Activated CD4-positive, alpha-beta T cell treated with anti-CD3 and anti-CD28 coated beads for 36 hours (primary cell): ENCODE results near the gene FASTK. TPM values are rescaled to one million over a fixed set of nuclear protein-coding genes. Genes with fewer than 3 reads are reported as not detected.

Source experiments
- ATAC-seq: fragments of 200-7000 bp; cut with Tn5 transposase; one replicate; pipeline ENCODE4 v1.10.0; 2021; ENCODE audit warnings: mild to moderate bottlenecking, moderate library complexity
- CTCF ChIA-PET: fragments of 350-600 bp; sonication (Branson Sonifier 250); formaldehyde crosslinking; loops from one replicate; lab custom pipeline; 2021; ENCODE audit warnings: antibody characterized with exemption; lab: Charles Lee
- POLR2A ChIA-PET: fragments of 350-600 bp; sonication (Branson Sonifier 250); formaldehyde crosslinking; loops from one replicate; lab custom pipeline; 2021; ENCODE audit warnings: antibody characterized with exemption, inconsistent platforms; lab: Charles Lee
- DNase-seq: peaks from one replicate; pipeline ENCODE4 v3.0.0-alpha.2; 2020
- H3K27ac Mint-ChIP-seq: one replicate; pipeline ENCODE4 v1.8.0; 2021; ENCODE audit warnings: mixed read lengths
- H3K27me3 Mint-ChIP-seq: one replicate; pipeline ENCODE4 v1.8.0; 2021; ENCODE audit warnings: mixed read lengths
- H3K36me3 Mint-ChIP-seq: one replicate; pipeline ENCODE4 v1.8.0; 2021; ENCODE audit warnings: low read depth, mixed read lengths
- H3K4me1 Mint-ChIP-seq: one replicate; pipeline ENCODE4 v1.8.0; 2021; ENCODE audit warnings: mixed read lengths
- H3K4me3 Mint-ChIP-seq: one replicate; pipeline ENCODE4 v1.8.0; 2021; ENCODE audit warnings: mild to moderate bottlenecking, moderate library complexity, mixed read lengths
- H3K9me3 Mint-ChIP-seq: one replicate; pipeline ENCODE4 v1.8.0; 2021; ENCODE audit warnings: low read depth, mixed read lengths
- intact Hi-C, 2 experiments: fragments of 100-400 bp; cut with DNase I in 1 of 2; cut with micrococcal nuclease in 1 of 2; formaldehyde crosslinking; loops; one replicate each; pipeline versions ENCODE4 v1.14.2 to v1.15.1; 2022 to 2024; cut with DNase I, micrococcal nuclease
- total RNA-seq, 2 experiments: library from RNA; stranded (reverse); gene quantifications; one replicate each; pipeline ENCODE4 v1.2.3, GENCODE V29; 2021

Gene FASTK
- total RNA-seq, 2 experiments from 2014 or later = 56.6 to 56.7 TPM

DNA sequence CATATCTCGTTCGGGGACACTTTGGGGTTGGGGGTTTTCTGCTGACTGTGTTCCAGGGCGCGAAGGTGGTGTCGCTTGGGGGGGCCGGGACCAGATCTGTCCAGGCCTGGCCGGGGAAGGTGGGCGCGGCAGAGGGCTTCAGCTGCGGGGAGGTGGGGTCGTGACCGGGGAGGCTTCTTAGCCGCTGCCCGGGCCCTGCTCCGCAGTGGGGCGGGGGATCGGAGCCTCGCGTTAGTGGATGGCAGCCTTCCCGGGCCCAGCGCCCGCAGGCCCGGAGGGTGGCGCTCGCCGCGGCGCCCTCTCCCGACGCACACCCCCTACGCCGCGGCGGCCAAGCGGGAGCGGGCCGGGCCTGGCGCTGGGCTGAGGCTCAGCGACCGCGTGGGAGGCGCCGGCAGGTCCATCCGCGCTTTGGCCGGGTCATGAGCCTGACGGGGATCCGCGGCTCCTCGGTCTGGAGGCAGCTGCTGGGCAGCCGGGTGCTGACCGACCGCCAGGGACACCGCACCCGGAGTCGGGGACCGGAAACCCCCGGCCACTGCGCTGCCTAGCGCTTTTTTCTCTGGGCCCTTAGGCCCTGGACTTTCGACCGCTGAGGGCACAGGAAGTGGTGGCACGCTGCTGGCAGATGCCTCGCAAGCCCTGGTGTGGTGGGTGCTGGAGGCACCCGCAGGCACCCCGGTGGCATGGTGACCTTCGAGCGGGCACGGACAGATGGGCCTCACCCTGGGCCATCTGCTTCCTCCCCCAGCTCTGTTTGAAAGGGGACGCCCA, 6.8 kb upstream of the FASTK start:
- H3K27me3 Mint-ChIP-seq = peaks cover 7% of the 10 kb centered on the region
- no peaks in the 10 kb centered on the region for H3K9me3 Mint-ChIP-seq
- intact Hi-C loops = loop anchor here in 1 of 2 experiments (1.0 to 10.0 kb wide), 5 partner anchors 24 to 1373 kb away; partner anchors contain the start of genes ABCB8 and GIMAP7
- peak; percentile 37 for ATAC-seq
- ChIA-PET CTCF (interaction anchor here (0.5 to 1.5 kb wide), 5 partner anchors 9 to 157 kb away, joined by 3 to 6 read pairs (median 4); partner anchors contain the start of gene ABCB8), POLR2A (no interaction called here)
- H3K27ac Mint-ChIP-seq = peak overlapping the region; percentile 84
- peaks cover 4% of the 10 kb centered on the region for H3K36me3 Mint-ChIP-seq
- H3K4me3 Mint-ChIP-seq = peak overlapping the region; percentile 81
- peak; percentile 63 for DNase-seq
- peaks cover 33% of the 10 kb centered on the region for H3K4me1 Mint-ChIP-seq

GRCh38 chr7:151086802-151087244, 6.2 kb upstream of the FASTK start:
- ChIA-PET POLR2A (no interaction called here), CTCF (interaction anchor here (0.5 kb wide), 1 partner anchor 67 kb away, joined by 3 read pairs; no protein-coding TSS in a partner anchor)
- no peaks in the 10 kb centered on the region for H3K9me3 Mint-ChIP-seq
- peaks cover 4% of the 10 kb centered on the region for H3K36me3 Mint-ChIP-seq
- ATAC-seq (no peak), DNase-seq (peak; percentile 65)
- intact Hi-C loops = loop anchor here in 1 of 2 experiments (1.0 to 10.0 kb wide), 5 partner anchors 24 to 1372 kb away; partner anchors contain the start of genes ABCB8 and GIMAP7
- peaks cover 7% of the 10 kb centered on the region for H3K27me3 Mint-ChIP-seq
- peak overlapping the region; percentile 81 for H3K4me3 Mint-ChIP-seq
- H3K4me1 Mint-ChIP-seq = peaks cover 38% of the 10 kb centered on the region
- peak overlapping the region; percentile 84 for H3K27ac Mint-ChIP-seq

DNA sequence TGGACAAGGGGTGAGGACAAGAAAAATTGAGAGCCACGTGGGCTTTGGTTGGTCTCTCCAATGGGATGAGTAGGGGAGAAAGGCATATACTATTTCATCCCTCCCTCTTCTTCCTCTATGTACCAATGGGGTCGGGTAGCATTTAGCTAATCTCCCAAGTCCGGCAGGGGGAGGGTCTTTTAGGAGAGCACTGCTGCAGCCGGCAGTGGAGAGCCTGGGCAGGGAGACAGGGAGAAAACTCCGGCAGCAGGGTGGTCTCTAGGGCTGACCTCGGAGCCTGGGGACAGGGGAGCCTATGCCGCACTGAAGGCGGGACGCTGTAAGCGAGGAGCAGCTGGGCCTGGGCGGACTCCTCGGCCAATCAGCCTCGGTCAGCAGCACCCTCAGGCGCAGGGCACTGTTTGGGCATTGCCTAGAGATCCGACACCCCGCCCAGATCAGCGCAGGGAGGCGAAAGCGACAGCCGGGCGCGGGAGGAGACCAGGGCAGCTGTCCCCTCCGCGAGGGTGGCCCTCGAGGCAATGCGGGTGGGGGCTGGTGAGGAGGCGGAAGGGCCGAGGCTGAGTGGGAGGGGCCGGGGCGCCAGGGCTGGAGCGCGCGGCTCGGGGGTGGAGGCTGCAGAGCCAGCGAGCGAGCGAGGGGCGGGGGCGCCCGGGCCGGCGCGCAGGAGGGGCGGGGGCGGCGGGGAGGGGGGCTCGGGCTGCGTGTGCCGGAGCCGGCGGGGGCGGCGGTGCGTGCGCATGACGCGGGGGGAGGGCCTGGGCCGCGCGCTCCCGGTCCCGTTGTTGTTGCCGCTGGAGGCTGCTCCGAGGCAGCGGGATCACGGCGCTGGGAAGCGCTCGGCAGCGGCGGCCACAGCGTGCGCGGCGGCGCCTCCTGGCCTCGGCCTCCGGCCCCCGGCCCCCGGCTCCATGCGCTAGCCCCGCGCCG, 5.3 kb upstream of the FASTK start, which contains the start of gene AGAP3:
AGAP3 (plus strand) TSS at position 785 of the 930 bp plus-strand sequence. CDS start 267 bp downstream, outside the sequence.
- ChIA-PET POLR2A (interaction anchor here (1.0 kb wide), 1 partner anchor 94 kb away, joined by 3 read pairs; no protein-coding TSS in a partner anchor), CTCF (interaction anchor here (0.6 to 1.9 kb wide), 10 partner anchors 8 to 1612 kb away, joined by 3 to 5 read pairs (median 4); partner anchors contain the start of gene SLC4A2)
- Mint-ChIP-seq H3K4me1 (peaks cover 43% of the 10 kb centered on the region), H3K27me3 (peaks cover 7% of the 10 kb centered on the region), H3K9me3 (no peaks in the 10 kb centered on the region), H3K36me3 (peaks cover 4% of the 10 kb centered on the region), H3K4me3 (peak within 1 kb of the TSS; percentile 81), H3K27ac (peak within 1 kb of the TSS; percentile 84)
- ATAC-seq (peak; percentile 8), DNase-seq (peak; percentile 73)
- intact Hi-C loops = loop anchor here in 1 of 2 experiments (2.0 to 10.0 kb wide), 3 partner anchors 67 to 1371 kb away; partner anchors contain the start of gene GIMAP7

DNA sequence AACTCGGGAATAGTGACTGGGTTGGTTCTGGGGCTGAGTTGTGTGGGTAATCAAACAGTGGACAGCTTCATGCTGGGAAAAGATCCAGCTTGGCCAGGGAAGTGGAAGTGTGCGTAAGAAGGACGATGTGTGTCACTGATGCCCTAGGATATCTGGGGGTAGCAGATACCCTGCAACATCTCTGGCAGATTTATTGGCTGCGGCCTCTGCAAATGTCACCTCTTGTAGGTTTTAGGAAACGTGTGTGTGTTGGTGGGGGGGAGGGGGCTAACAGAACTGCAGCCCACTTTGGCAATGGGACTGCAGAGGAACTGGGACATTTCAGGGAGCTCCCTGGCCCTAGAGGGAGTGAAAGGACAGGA, 4.7 kb upstream of the FASTK start:
- ATAC-seq = no peak
- no peaks in the 10 kb centered on the region for H3K9me3 Mint-ChIP-seq
- H3K4me3 Mint-ChIP-seq = peak overlapping the region; percentile 77
- ChIA-PET POLR2A (interaction anchor here (1.0 kb wide), 1 partner anchor 93 kb away, joined by 3 read pairs; no protein-coding TSS in a partner anchor), CTCF (interaction anchor here (0.6 to 1.9 kb wide), 11 partner anchors 9 to 1611 kb away, joined by 3 to 5 read pairs (median 4); partner anchors contain the start of gene SLC4A2)
- H3K27me3 Mint-ChIP-seq = peaks cover 7% of the 10 kb centered on the region
- intact Hi-C loops = loop anchor here in 1 of 2 experiments (10.0 kb wide), 2 partner anchors 571 to 1371 kb away; partner anchors contain the start of gene GIMAP7
- H3K27ac Mint-ChIP-seq = peak overlapping the region; percentile 58
- DNase-seq = no peak
- H3K36me3 Mint-ChIP-seq = peaks cover 4% of the 10 kb centered on the region
- peaks cover 43% of the 10 kb centered on the region for H3K4me1 Mint-ChIP-seq

GRCh38 chr7:151083824-151084160, 3.2 kb upstream of the FASTK start:
- Mint-ChIP-seq H3K27ac (no peak overlapping the region), H3K9me3 (no peaks in the 10 kb centered on the region), H3K4me1 (peaks cover 48% of the 10 kb centered on the region), H3K27me3 (peaks cover 7% of the 10 kb centered on the region), H3K36me3 (peaks cover 12% of the 10 kb centered on the region), H3K4me3 (peak overlapping the region; percentile 94)
- intact Hi-C loops = loop anchor here (1.0 to 10.0 kb wide), 7 partner anchors 55 to 1369 kb away; partner anchors contain the start of genes ABCB8 (in 1 of the 2), ABCF2 (in 1 of the 2), GIMAP4 (in 1 of the 2) and GIMAP7 (in 1 of the 2)
- POLR2A ChIA-PET = no interaction called here
- ATAC-seq (no peak), DNase-seq (no peak)
- CTCF ChIA-PET = interaction anchor here (0.6 to 1.9 kb wide), 4 partner anchors 10 to 360 kb away, joined by 3 to 6 read pairs (median 4); no protein-coding TSS in a partner anchor

DNA sequence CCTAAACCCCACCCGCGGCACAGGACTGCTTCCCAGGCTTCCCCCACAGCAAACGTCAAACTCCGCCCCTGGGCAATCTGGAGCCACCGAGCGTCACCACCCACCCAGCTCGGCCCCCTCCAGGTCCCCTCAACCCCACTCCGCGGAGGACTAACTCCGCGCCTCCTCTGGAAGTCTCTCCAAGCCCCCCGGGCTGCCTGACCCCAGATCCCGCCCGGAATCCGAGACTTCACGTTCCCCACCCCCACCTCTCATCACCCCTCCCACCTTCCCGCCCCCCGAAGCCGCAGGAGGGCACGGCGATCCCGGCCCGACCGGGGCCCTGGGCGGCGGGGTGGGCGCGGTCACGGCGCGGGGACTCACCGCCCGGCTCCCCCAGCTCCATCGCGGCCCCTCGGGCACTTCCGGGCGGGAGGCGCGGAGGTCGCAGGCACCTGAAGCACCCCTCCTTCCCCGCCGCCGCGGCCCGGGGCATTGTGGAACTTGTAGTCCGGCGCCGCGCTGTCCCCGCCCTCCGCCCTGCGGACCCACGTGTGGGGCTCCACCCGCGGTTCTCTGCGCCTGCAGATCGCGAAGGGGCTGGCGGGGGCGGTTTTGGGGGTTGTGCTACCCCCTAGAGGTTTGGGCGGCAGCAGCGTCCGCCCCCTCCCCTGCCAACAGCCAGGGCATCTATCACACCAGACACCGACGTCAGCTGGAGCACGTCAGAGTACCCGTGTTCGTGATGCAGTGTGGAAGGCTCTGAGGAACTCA, 2.6 kb upstream of the FASTK start, which contains the start of gene TMUB1:
TMUB1 (minus strand) TSS at position 423 of the 753 bp plus-strand sequence. CDS start 930 bp downstream, outside the sequence.
- DNase-seq (peak; percentile 90), ATAC-seq (peak; percentile 57)
- CTCF ChIA-PET = interaction anchor here (0.6 to 1.2 kb wide), 4 partner anchors 11 to 568 kb away, joined by 3 read pairs; no protein-coding TSS in a partner anchor
- Mint-ChIP-seq H3K4me1 (peaks cover 48% of the 10 kb centered on the region), H3K27me3 (peaks cover 7% of the 10 kb centered on the region), H3K36me3 (peaks cover 13% of the 10 kb centered on the region), H3K4me3 (peak within 1 kb of the TSS; percentile 94), H3K27ac (peak within 1 kb of the TSS; percentile 94), H3K9me3 (no peaks in the 10 kb centered on the region)
- POLR2A ChIA-PET = no interaction called here
- intact Hi-C loops = loop anchor here (1.0 to 10.0 kb wide), 7 partner anchors 55 to 1368 kb away; partner anchors contain the start of genes ABCB8 (in 1 of the 2), ABCF2 (in 1 of the 2), GIMAP4 (in 1 of the 2) and GIMAP7 (in 1 of the 2)

GRCh38 chr7:151082141-151083070, 1.8 kb upstream of the FASTK start:
- peaks cover 7% of the 10 kb centered on the region for H3K27me3 Mint-ChIP-seq
- H3K4me1 Mint-ChIP-seq = peaks cover 46% of the 10 kb centered on the region
- intact Hi-C loops = loop anchor here (1.0 to 10.0 kb wide), 7 partner anchors 54 to 1368 kb away; partner anchors contain the start of genes ABCB8 (in 1 of the 2), ABCF2 (in 1 of the 2), GIMAP4 (in 1 of the 2) and GIMAP7 (in 1 of the 2)
- peak overlapping the region; percentile 94 for H3K4me3 Mint-ChIP-seq
- H3K9me3 Mint-ChIP-seq = no peaks in the 10 kb centered on the region
- ATAC-seq (no peak), DNase-seq (no peak)
- CTCF ChIA-PET = interaction anchor here (0.6 to 1.2 kb wide), 3 partner anchors 12 to 567 kb away, joined by 3 read pairs; no protein-coding TSS in a partner anchor
- POLR2A ChIA-PET = no interaction called here
- H3K36me3 Mint-ChIP-seq = peaks cover 17% of the 10 kb centered on the region
- H3K27ac Mint-ChIP-seq = peak overlapping the region; percentile 94

- CTCF ChIA-PET = no interaction called here
- Mint-ChIP-seq H3K4me1 (peaks cover 46% of the 10 kb centered on the region), H3K4me3 (peak overlapping the region; percentile 94), H3K27ac (peak overlapping the region; percentile 51), H3K27me3 (peaks cover 7% of the 10 kb centered on the region), H3K36me3 (peaks cover 17% of the 10 kb centered on the region), H3K9me3 (no peaks in the 10 kb centered on the region)
- intact Hi-C loops = loop anchor here (2.0 to 10.0 kb wide), 7 partner anchors 146 to 1367 kb away; partner anchors contain the start of genes ABCF2 (in 1 of the 2), CHPF2 (in 1 of the 2), GIMAP4 (in 1 of the 2) and GIMAP7 (in 1 of the 2)
- ATAC-seq (no peak), DNase-seq (no peak)
- POLR2A ChIA-PET = interaction anchor here (0.6 to 1.0 kb wide), 3 partner anchors 8 to 23 kb away, joined by 3 read pairs; no protein-coding TSS in a partner anchor
Measured at GRCh38 chr7:151081170-151082101, 827 bp upstream of the FASTK start.
